Fibroblast of lung (primary cell): ENCODE measurements around the gene GTSF1L. TPM values are rescaled to one million over a fixed set of nuclear protein-coding genes. Genes with fewer than 3 reads are reported as not detected.

Source experiments
- DNase-seq, 2 donors: peaks; one replicate each; pipeline versions ENCODE4 v3.0.0 to v3.0.0-alpha.2; 2010; ENCODE audit warnings: low read depth in 2 of 2
- H2AFZ ChIP-seq: 2 replicates; pipeline ENCODE4 v1.5.1; 2012; ENCODE audit warnings: low read length, control low read depth, inconsistent platforms
- H3K27ac ChIP-seq: 2 replicates; pipeline ENCODE4 v1.5.1; 2011; ENCODE audit warnings: low read length, control low read depth; ENCODE audit not compliant: insufficient read depth
- H3K27me3 ChIP-seq: 2 replicates; pipeline ENCODE4 v1.5.1; 2011; ENCODE audit warnings: mild to moderate bottlenecking, low read length; ENCODE audit not compliant: control insufficient read depth, insufficient read depth
- H3K36me3 ChIP-seq: 2 replicates; pipeline ENCODE4 v1.5.1; 2011; ENCODE audit warnings: low read length; ENCODE audit not compliant: control insufficient read depth, insufficient read depth
- H3K4me1 ChIP-seq: 2 replicates; pipeline ENCODE4 v1.5.1; 2011; ENCODE audit warnings: low read length; ENCODE audit not compliant: control insufficient read depth, insufficient read depth; ENCODE audit errors: extremely low read depth
- H3K4me2 ChIP-seq: 2 replicates; pipeline ENCODE4 v1.5.1; 2011; ENCODE audit warnings: low read length, control low read depth; ENCODE audit not compliant: insufficient read depth; ENCODE audit errors: extremely low read depth
- H3K4me3 ChIP-seq, 4 experiments: fragments of 200-600 bp in 1 of 4; sonication (generic) in 1 of 4; replicated peaks in 1 of 4; 2 replicates each; pipeline ENCODE4 v1.5.1; 2011 to 2016; ENCODE audit warnings: low read length in 4 of 4, low read depth in 3 of 4, mild to moderate bottlenecking in 3 of 4, control low read depth in 2 of 4, inconsistent platforms in 1 of 4, mixed read lengths in 1 of 4; ENCODE audit not compliant: insufficient read depth in 1 of 4; ENCODE audit errors: control extremely low read depth in 1 of 4
- H3K79me2 ChIP-seq: 2 replicates; pipeline ENCODE4 v1.5.1; 2012; ENCODE audit warnings: mild to moderate bottlenecking, low read length, inconsistent platforms; ENCODE audit not compliant: control insufficient read depth, insufficient read depth
- H3K9ac ChIP-seq: 2 replicates; pipeline ENCODE4 v1.5.1; 2011; ENCODE audit warnings: mild to moderate bottlenecking, low read length, control low read depth; ENCODE audit not compliant: insufficient read depth
- H3K9me3 ChIP-seq: 2 replicates; pipeline ENCODE4 v1.5.1; 2012; ENCODE audit warnings: low read depth, low read length; ENCODE audit not compliant: control insufficient read depth, insufficient read depth
- H4K20me1 ChIP-seq: 2 replicates; pipeline ENCODE4 v1.5.1; 2011; ENCODE audit warnings: low read length; ENCODE audit not compliant: control insufficient read depth, insufficient read depth; ENCODE audit errors: extremely low read depth
- EZH2 ChIP-seq: IDR thresholded peaks from 2 replicates; pipeline ENCODE4 v1.5.1; 2012; ENCODE audit warnings: low read length, control low read depth, mild to moderate bottlenecking; ENCODE audit errors: missing control alignments
- polyA plus RNA-seq, 2 donors: library from polyadenylated mRNA; depleted of rRNA in 1 of 2; stranded (reverse) in 1 of 2; unstranded in 1 of 2; fragments of >200 nt; gene quantifications; 2 replicates each; pipeline ENCODE4 v1.2.1, GENCODE V29; 2011 to 2012; ENCODE audit warnings: missing spikeins in 1 of 2
- total RNA-seq: library from RNA; depleted of rRNA; stranded (reverse); fragments of >200 nt; gene quantifications from 2 replicates; pipeline ENCODE4 v1.2.1, GENCODE V29; 2014
- TF ChIP-seq, protein P1 (sequence below), 2 donors: IDR thresholded peaks in 1 of 2; conservative IDR thresholded peaks in 1 of 2; 1 replicate in 1 of 2; 2 replicates in 1 of 2; pipeline ENCODE4 v1.5.1; 2011 to 2012; ENCODE audit warnings: low read length in 2 of 2, control low read depth in 1 of 2, inconsistent platforms in 1 of 2, low read depth in 1 of 2, mild to moderate bottlenecking in 1 of 2

The GTSF1L gene
- total and polyA plus RNA-seq, 2 donors (not counting 1 experiment from before 2014, with no cell fraction given): not detected

DNA sequence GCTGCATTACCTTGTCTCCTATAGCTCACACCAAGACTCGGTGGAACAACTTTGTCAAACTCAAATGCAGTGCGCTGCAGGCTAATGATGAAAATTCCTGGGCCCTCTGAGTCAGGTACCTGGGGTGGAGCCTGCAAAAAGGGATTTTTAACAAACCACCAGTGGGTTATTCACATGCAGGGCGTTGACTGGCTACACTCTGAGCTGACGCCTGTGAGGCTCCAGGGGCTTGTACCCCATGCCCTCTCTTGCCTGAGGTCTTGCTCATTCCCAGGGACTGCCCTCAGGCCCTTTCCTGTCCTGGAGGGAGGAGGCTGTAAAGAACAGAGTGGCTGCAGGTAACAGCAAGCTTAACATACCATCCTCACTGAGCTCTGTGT, 9.2 kb downstream of the GTSF1L start:
- no peaks in the 10 kb centered on the region for H3K27me3 ChIP-seq

DNA sequence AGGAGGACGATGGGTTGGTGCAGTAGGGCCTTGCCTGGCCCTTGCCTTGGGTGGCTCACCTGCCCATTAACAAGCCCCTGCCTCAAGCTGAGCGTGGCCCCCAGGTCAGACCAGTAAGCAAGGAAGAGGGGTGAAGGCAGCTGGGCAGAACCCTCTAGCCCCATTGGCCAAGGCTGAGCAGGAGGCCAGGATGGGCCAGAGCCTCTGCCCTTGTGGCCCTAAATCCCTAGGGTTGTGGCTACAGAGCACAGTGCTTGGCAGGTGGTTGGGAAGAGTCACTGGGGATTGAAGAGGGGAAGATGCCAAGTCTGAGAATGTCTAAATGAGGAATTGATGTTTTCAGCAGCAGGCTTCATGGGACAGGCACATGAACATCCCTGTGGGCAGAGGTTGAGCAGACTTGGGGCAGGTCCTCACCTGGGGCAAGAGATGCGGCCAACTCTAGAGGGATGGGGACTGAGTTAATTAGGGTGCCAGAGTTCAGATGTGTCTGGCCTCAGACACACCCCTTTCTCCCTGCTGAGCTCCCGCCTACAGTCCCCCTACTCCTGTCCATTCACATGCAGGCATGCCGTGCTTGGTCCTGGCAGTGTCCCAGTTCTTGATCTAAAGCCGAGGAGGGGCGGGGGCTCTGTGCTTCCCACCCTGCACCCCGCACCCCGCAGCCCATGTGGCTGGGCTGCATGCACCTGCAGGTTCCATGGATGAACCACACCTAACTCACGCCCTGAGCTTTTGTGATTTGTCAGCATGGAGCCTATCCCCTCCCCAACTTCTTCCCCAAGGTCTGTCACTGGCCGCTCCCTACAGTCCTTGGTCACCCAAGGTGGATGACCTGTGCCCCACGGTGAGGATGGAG, 9.8 kb downstream of the GTSF1L start:
- no peak for TF ChIP-seq EZH2
- TF ChIP-seq, protein P1, sequence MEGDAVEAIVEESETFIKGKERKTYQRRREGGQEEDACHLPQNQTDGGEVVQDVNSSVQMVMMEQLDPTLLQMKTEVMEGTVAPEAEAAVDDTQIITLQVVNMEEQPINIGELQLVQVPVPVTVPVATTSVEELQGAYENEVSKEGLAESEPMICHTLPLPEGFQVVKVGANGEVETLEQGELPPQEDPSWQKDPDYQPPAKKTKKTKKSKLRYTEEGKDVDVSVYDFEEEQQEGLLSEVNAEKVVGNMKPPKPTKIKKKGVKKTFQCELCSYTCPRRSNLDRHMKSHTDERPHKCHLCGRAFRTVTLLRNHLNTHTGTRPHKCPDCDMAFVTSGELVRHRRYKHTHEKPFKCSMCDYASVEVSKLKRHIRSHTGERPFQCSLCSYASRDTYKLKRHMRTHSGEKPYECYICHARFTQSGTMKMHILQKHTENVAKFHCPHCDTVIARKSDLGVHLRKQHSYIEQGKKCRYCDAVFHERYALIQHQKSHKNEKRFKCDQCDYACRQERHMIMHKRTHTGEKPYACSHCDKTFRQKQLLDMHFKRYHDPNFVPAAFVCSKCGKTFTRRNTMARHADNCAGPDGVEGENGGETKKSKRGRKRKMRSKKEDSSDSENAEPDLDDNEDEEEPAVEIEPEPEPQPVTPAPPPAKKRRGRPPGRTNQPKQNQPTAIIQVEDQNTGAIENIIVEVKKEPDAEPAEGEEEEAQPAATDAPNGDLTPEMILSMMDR (conservative IDR thresholded peaks at IDR 0.05 in 1 of 2, IDR thresholded peaks at IDR 0.05 in 1 of 2; ENCODE audit: low read depth in 1 of 2, low read length in 2 of 2): no peak
- Histone ChIP-seq H4K20me1 (no peaks in the 10 kb centered on the region), H3K27ac (no peak overlapping the region)

More for the DNA sequence above, 9.2 kb downstream of the GTSF1L start:
- TF ChIP-seq EZH2: no peak
- TF ChIP-seq, protein P1 (conservative IDR thresholded peaks at IDR 0.05 in 1 of 2, IDR thresholded peaks at IDR 0.05 in 1 of 2; ENCODE audit: low read depth in 1 of 2, low read length in 2 of 2): no peak
- no peaks in the 10 kb centered on the region for H3K36me3 ChIP-seq
- H4K20me1 ChIP-seq: no peaks in the 10 kb centered on the region
- no peak overlapping the region for H3K4me3 ChIP-seq
- no peaks in the 10 kb centered on the region for H3K9me3 ChIP-seq
- H3K4me1 ChIP-seq: no peaks in the 10 kb centered on the region
- H3K4me2 ChIP-seq: no peak overlapping the region
- no peak overlapping the region for H2AFZ ChIP-seq
- H3K27ac ChIP-seq: no peak overlapping the region
- H3K9ac ChIP-seq: no peak overlapping the region
- no peak for DNase-seq
- H3K79me2 ChIP-seq: no peaks in the 10 kb centered on the region

DNA sequence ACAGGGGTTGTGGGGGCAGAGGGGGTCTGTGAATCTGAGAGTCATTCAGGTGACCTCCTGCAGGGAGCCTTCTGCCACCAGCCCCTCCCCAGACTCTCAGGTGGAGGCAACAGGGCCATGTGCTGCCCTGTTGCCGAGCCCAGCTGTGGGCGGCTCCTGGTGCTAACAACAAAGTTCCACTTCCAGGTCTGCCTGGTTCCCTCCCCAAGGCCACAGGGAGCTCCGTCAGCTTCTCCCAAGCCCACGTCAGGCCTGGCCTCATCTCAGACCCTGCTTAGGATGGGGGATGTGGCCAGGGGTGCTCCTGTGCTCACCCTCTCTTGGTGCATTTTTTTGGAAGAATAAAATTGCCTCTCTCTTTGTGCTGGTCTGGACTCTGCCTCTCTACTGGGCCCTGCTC, 10.7 kb downstream of the GTSF1L start:
- Histone ChIP-seq H2AFZ (no peak overlapping the region), H3K9me3 (no peaks in the 10 kb centered on the region), H3K79me2 (no peaks in the 10 kb centered on the region), H3K4me2 (no peak overlapping the region), H3K9ac (no peak overlapping the region), H4K20me1 (no peaks in the 10 kb centered on the region), H3K27ac (no peak overlapping the region), H3K4me3 (no peak overlapping the region), H3K27me3 (no peaks in the 10 kb centered on the region), H3K4me1 (no peaks in the 10 kb centered on the region), H3K36me3 (no peaks in the 10 kb centered on the region)
- TF ChIP-seq, protein P1 (conservative IDR thresholded peaks at IDR 0.05 in 1 of 2, IDR thresholded peaks at IDR 0.05 in 1 of 2; ENCODE audit: low read depth in 1 of 2, low read length in 2 of 2): no peak
- no peak for TF ChIP-seq EZH2
- no peak for DNase-seq

More for the DNA sequence above, 9.8 kb downstream of the GTSF1L start:
- no peak overlapping the region for H3K4me3 ChIP-seq
- no peaks in the 10 kb centered on the region for H3K9me3 ChIP-seq
- no peak for DNase-seq
- H3K4me1 ChIP-seq: no peaks in the 10 kb centered on the region
- H3K36me3 ChIP-seq: no peaks in the 10 kb centered on the region
- H2AFZ ChIP-seq: no peak overlapping the region
- no peak overlapping the region for H3K4me2 ChIP-seq
- no peak overlapping the region for H3K9ac ChIP-seq
- no peaks in the 10 kb centered on the region for H3K79me2 ChIP-seq
- no peaks in the 10 kb centered on the region for H3K27me3 ChIP-seq
